HG03342 (cell line): Measurements from ENCODE around the gene CALML5.

Experiments used
- ATAC-seq: cut with Tn5 transposase; IDR thresholded peaks from one replicate; pipeline ENCODE4 v1.9.1; 2021; ENCODE audit warnings: mild to moderate bottlenecking, moderate library complexity; ENCODE audit not compliant: unreplicated experiment

The CALML5 gene

GRCh38 chr10:5519054-5519453 lies 19.7 kb upstream of the CALML5 start:
- no peak for ATAC-seq

- no peak for ATAC-seq
Observed at GRCh38 chr10:5518143-5518542, 18.8 kb upstream of the CALML5 start.

GRCh38 chr10:5517546-5517945 lies 18.2 kb upstream of the CALML5 start:
- no peak for ATAC-seq

GRCh38 chr10:5515948-5516761 lies 16.8 kb upstream of the CALML5 start:
- no peak for ATAC-seq

GRCh38 chr10:5514226-5514850 lies 15.0 kb upstream of the CALML5 start:
- no peak for ATAC-seq

GRCh38 chr10:5512881-5513612 lies 13.7 kb upstream of the CALML5 start:
- ATAC-seq: no peak

- no peak for ATAC-seq
Observed at GRCh38 chr10:5512331-5512730, 13.0 kb upstream of the CALML5 start.

- no peak for ATAC-seq
Observed at GRCh38 chr10:5511885-5512280, 12.5 kb upstream of the CALML5 start.

- ATAC-seq: no peak
Observed at GRCh38 chr10:5511231-5511884, 12.0 kb upstream of the CALML5 start.

GRCh38 chr10:5510281-5511072 lies 11.1 kb upstream of the CALML5 start:
- ATAC-seq: no peak

- no peak for ATAC-seq
Observed at GRCh38 chr10:5509691-5510090, 10.3 kb upstream of the CALML5 start.

GRCh38 chr10:5509236-5509635 lies 9.9 kb upstream of the CALML5 start:
- no peak for ATAC-seq

GRCh38 chr10:5508786-5509185 lies 9.4 kb upstream of the CALML5 start:
- ATAC-seq: no peak

- no peak for ATAC-seq
Observed at GRCh38 chr10:5508161-5508604, 8.8 kb upstream of the CALML5 start.

- ATAC-seq: no peak
Observed at GRCh38 chr10:5507649-5508131, 8.3 kb upstream of the CALML5 start.

- no peak for ATAC-seq
Observed at GRCh38 chr10:5506751-5507648, 7.6 kb upstream of the CALML5 start.

GRCh38 chr10:5506246-5506645 lies 6.9 kb upstream of the CALML5 start:
- no peak for ATAC-seq

- ATAC-seq: no peak
Observed at GRCh38 chr10:5504146-5505072, 5.0 kb upstream of the CALML5 start.
